ENCODE data around the gene CMSS1.

DNA sequence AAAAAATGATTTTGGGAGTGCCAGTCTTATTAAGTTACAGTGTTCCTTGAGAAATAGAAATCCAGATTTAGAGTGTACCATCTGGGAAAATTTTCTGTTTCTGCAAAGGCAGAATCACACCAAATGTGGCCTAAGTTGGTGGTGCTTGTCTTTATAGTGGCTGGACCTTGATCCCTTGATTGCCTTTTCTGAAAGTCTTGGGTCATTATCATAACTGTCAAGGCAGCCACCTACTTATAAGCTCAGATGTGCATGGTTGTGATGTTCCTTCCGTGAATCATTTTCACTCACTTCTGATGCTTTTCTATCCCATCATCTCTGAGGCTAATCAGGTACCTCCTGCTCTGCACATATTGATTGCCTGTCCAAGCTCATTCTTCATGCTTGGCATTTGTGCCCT, 20.1 kb downstream of the CMSS1 start:
- TF ChIP-seq POLR2A (IDR thresholded peaks at IDR 0.05; ENCODE audit: low read depth, low read length) (no peak), POLR2AphosphoS5 (IDR thresholded peaks at IDR 0.05; ENCODE audit: low read depth, low read length) (no peak), TAF1 (IDR thresholded peaks at IDR 0.05; ENCODE audit: borderline replicate concordance, low read depth, low read length) (no peak)
